Lower lobe of right lung (tissue), 2 donors: ENCODE data around the gene FAM177A1. TPM values are rescaled to one million over a fixed set of nuclear protein-coding genes. Genes with fewer than 3 reads are reported as not detected.
A peak's percentile ranks its signal among the peaks of the same experiment; 100 is the strongest.
"Not testable (repeated sequence)": the region's sequence is repeated elsewhere in the genome, so short reads cannot be mapped to it uniquely, and the experiment has no call there.

Experiments
- ATAC-seq, 2 donors: fragments of 200-7000 bp; cut with Tn5 transposase; one replicate each; pipeline ENCODE4 v1.9.1; 2020 to 2022; ENCODE audit warnings: mild to moderate bottlenecking in 2 of 2, moderate library complexity in 2 of 2
- DNase-seq: peaks from one replicate; pipeline ENCODE4 v3.0.0-alpha.2; 2020
- H3K27ac ChIP-seq: fragments of 200-600 bp; one replicate; pipeline ENCODE4 v1.8.0; 2022
- H3K27me3 ChIP-seq: fragments of 200-600 bp; one replicate; pipeline ENCODE4 v1.8.0; 2022; ENCODE audit warnings: low read depth
- H3K36me3 ChIP-seq: fragments of 200-600 bp; one replicate; pipeline ENCODE4 v1.8.0; 2022; ENCODE audit warnings: mild to moderate bottlenecking
- H3K4me1 ChIP-seq: fragments of 200-600 bp; one replicate; pipeline ENCODE4 v1.8.0; 2022
- H3K4me3 ChIP-seq: fragments of 200-600 bp; one replicate; pipeline ENCODE4 v1.8.0; 2022; ENCODE audit warnings: mild to moderate bottlenecking
- H3K9me3 ChIP-seq: fragments of 200-600 bp; one replicate; pipeline ENCODE4 v1.8.0; 2022
- intact Hi-C: fragments of 100-400 bp; cut with DNase I; formaldehyde crosslinking; loops from one replicate; pipeline ENCODE4 v1.11.0; 2022
- total RNA-seq: library from RNA; stranded (reverse); fragmentation: NEBNext Ultra II Directional; extraction: Animal tissue kit (Norgen Biotek cat#: 25700); gene quantifications from one replicate; pipeline ENCODE4 v1.2.1, GENCODE V29; 2021
- TF ChIP-seq, protein P1 (sequence below): fragments of 200-600 bp; IDR thresholded peaks from one replicate; pipeline ENCODE4 v1.8.0; 2022; ENCODE audit warnings: antibody characterized with exemption, mild to moderate bottlenecking
- donor health status: DM: no; HTN: yes; CAD: no; lungs with severe emphysema.

Gene FAM177A1
- total RNA-seq, 1 donor from 2014 or later: 104 TPM

DNA sequence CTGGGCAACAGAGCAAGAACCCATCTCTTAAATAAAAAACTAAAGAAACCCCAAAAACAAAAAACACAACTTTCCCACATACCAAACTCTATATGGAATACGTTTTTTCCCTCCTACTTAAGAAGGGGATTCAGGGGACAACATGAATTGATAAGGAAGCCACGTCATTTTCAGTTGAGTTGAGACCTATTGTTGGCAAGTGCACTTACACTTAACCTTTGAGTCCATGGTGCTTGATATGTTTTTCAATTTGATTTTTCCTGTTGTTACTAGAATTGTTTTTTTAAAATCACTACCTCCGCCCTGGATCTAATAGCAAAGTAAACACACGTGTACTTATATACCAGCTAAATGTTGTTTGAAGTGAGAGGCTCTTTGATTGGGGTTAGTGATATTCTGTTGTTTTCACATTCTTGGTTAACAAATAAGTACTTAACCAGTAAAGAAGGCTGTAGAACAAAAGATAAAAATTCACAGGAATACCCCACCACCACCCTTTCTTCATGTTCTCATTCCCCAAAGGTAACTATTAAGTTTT lies 2.0 kb downstream of the FAM177A1 start:
- H3K36me3 ChIP-seq: peaks cover 39% of the 10 kb centered on the region
- intact Hi-C loops: no loop called here
- H3K4me1 ChIP-seq: peaks cover 47% of the 10 kb centered on the region
- peak overlapping the region; percentile 93 for H3K27ac ChIP-seq
- H3K4me3 ChIP-seq: peak overlapping the region; percentile 70
- H3K27me3 ChIP-seq: no peaks in the 10 kb centered on the region
- TF ChIP-seq, protein P1, sequence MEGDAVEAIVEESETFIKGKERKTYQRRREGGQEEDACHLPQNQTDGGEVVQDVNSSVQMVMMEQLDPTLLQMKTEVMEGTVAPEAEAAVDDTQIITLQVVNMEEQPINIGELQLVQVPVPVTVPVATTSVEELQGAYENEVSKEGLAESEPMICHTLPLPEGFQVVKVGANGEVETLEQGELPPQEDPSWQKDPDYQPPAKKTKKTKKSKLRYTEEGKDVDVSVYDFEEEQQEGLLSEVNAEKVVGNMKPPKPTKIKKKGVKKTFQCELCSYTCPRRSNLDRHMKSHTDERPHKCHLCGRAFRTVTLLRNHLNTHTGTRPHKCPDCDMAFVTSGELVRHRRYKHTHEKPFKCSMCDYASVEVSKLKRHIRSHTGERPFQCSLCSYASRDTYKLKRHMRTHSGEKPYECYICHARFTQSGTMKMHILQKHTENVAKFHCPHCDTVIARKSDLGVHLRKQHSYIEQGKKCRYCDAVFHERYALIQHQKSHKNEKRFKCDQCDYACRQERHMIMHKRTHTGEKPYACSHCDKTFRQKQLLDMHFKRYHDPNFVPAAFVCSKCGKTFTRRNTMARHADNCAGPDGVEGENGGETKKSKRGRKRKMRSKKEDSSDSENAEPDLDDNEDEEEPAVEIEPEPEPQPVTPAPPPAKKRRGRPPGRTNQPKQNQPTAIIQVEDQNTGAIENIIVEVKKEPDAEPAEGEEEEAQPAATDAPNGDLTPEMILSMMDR: no peak
- no peaks in the 10 kb centered on the region for H3K9me3 ChIP-seq
- DNase-seq (no peak), ATAC-seq (no peak)

DNA sequence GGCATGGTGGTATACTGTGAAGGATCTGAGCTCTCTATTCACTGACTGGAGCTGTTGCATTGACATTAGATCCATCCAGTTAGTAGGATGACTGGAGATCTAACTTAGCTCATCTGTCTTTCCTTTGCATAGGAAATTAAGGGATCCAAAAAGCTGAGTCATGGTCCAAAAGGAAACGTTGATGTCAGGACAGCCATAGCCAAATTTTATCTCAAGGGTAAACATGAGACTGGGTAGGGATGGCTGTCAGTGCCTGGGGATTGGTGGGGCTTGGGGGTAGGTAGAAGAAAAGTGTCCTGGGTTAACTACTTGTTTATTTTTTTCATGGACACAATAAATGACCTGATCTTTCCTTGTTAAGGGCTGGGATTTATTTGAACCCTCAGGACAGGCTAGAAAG lies 4.6 kb downstream of the FAM177A1 start:
- peaks cover 63% of the 10 kb centered on the region for H3K36me3 ChIP-seq
- intact Hi-C loops: no loop called here
- no peak for ATAC-seq
- no peaks in the 10 kb centered on the region for H3K27me3 ChIP-seq
- peak overlapping the region; percentile 58 for H3K27ac ChIP-seq
- TF ChIP-seq, protein P1: no peak
- H3K4me3 ChIP-seq: no peak overlapping the region
- no peaks in the 10 kb centered on the region for H3K9me3 ChIP-seq
- no peak for DNase-seq
- H3K4me1 ChIP-seq: peaks cover 38% of the 10 kb centered on the region

DNA sequence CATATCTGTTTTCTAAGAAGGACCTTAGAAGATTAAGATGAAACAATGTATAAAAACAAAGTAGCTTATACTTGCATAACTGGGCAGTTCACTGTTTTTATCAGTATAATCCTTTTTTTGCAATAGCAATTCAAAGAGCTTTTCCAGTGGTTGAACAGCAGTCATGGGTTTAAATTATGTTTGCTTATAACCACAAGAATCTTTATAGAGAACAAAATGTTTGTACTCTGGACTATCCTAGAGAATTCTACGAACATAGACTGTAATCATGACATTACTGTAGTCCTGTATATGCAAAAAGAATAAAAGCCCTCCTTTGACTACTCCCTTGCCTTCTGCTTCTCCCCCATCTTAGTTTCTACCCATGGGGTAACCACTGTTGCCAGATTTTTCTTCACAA lies 5.7 kb downstream of the FAM177A1 start:
- Histone ChIP-seq H3K36me3 (peaks cover 74% of the 10 kb centered on the region), H3K27ac (peak overlapping the region; percentile 58), H3K4me3 (no peak overlapping the region), H3K9me3 (no peaks in the 10 kb centered on the region), H3K27me3 (no peaks in the 10 kb centered on the region), H3K4me1 (peaks cover 38% of the 10 kb centered on the region)
- ATAC-seq (peak; percentile 66 to 70), DNase-seq (no peak)
- intact Hi-C loops: no loop called here
- TF ChIP-seq, protein P1: no peak

DNA sequence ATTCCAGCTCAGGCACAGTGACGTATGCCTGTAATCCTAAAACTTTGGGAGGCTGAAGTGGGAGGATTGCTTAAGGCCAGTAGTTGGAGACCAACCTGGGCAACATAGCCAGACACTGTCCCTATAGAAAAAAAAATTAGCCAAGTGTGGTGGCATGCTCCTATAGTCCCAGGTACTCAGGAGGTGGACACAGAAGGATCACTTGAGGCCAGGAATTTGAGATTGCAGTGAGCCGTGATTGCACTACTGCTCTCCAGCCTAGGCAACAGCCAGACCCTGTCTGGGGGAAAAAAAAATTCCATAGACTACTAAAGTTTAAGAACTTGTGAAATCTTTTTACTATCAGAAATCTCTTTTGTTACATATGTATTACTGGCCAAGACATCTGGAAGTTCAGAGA lies 6.6 kb downstream of the FAM177A1 start:
- Histone ChIP-seq H3K36me3 (peaks cover 81% of the 10 kb centered on the region), H3K9me3 (no peaks in the 10 kb centered on the region), H3K4me3 (no peak overlapping the region), H3K27me3 (no peaks in the 10 kb centered on the region), H3K4me1 (peaks cover 32% of the 10 kb centered on the region), H3K27ac (peak overlapping the region; percentile 58)
- TF ChIP-seq, protein P1: no peak
- ATAC-seq (peak; percentile 35 to 67), DNase-seq (no peak)
- intact Hi-C loops: no loop called here

DNA sequence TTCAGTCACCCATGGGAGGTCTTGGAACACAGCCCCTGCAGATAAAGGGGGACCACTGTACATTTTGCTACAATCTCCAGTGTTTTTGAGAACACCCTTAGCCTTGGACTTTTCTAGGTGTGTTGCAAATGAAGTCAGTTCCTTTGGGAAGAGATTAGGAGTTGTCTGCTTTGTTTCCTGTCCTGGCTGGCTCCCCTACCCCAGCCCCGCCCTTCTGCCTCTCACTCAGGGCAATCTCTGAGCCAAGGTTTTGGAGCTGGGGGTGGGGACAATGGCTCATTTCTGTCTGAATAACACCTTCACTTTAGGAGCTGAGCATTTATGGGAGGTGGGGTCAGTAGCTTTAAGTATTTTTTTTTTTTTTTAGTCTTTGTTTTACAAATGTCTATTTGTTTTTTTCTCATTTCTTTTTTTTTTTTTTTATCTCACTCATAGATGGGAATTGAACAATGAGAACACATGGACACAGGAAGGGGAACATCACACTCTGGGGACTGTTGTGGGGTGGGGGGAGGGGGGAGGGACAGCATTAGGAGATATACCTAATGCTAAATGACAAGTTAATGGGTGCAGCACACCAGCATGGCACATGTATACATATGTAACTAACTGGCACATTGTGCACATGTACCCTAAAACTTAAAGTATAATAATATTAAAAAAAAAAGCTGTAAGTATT lies 15.2 kb downstream of the FAM177A1 start:
- intact Hi-C loops, H3K9me3 ChIP-seq, H3K27me3 ChIP-seq, DNase-seq, H3K4me3 ChIP-seq: not testable (repeated sequence)
- peak; percentile 67 to 73 for ATAC-seq
- H3K27ac ChIP-seq: peak overlapping the region; percentile 32
- peaks cover 68% of the 10 kb centered on the region for H3K36me3 ChIP-seq
- H3K4me1 ChIP-seq: peaks cover 19% of the 10 kb centered on the region

DNA sequence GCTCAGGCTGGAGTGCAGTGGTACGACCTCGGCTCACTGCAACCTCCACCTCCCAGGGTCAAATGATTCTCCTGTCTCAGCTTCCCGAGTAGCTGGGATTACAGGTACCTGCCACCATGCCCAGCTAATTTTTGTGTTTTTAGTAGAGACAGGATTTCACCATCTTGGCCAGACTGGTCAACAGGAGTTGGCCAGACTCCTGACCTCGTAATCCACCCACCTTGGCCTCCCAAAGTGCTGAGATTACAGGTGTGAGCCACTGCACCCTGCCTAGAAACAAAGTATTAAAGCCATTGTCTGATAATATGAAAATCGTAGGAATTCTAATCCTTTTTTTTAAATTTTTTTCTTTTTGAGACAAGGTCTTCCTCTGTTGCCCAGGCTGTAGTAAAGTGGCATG lies 19.7 kb downstream of the FAM177A1 start:
- H3K9me3 ChIP-seq, H3K27me3 ChIP-seq, intact Hi-C loops, DNase-seq, H3K27ac ChIP-seq, H3K4me3 ChIP-seq, ATAC-seq: not testable (repeated sequence)
- peaks cover 56% of the 10 kb centered on the region for H3K36me3 ChIP-seq
- peaks cover 14% of the 10 kb centered on the region for H3K4me1 ChIP-seq
